CD4-positive, alpha-beta T cell treated with Interleukin-17A for 4 hours (primary cell): Measurements from ENCODE around the gene NEB.

Experiments
- DNase-seq: peaks from one replicate; pipeline ENCODE4 v3.0.0-alpha.2; 2020; ENCODE audit warnings: mixed read lengths

The NEB gene

DNA sequence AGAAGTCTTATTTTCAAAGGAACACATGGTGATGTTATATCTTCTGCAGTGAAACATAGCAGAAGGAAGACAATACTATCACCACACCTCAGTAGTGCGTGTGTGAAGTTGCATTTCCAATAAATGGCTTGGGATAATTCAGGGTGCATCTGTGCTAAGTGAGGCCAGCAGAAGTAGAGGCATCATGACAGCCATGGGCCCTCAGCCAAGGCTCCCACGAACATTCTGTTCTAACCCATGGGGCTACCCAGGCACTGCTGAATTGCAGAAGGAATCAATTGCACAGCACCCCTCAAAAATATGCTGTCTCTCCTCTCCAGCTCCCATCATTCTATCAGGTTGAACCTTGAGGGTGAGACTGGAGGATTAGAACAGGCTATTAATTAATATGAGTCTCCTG lies 185.1 kb downstream of the NEB start:
- DNase-seq, result no peak

DNA sequence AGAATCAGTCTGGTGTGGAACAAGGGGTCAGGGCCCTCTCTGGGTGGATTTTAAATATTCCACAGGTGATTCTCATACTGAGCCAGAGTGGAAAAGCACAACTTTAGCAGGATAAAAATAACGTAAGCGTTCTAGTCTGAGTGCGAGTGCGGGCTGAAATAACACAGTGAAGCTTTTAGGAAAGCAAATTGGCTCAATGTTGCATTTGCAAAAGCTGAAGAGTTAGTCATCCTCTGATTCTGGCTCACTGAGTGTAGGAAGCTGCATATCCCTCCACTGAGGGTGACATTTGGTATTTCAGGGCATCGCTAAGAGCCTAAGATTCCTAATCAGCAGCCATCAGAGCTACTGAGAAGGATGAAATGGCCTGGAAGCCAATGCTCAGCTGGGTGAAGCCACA lies 189.8 kb downstream of the NEB start:
- no peak for DNase-seq

DNA sequence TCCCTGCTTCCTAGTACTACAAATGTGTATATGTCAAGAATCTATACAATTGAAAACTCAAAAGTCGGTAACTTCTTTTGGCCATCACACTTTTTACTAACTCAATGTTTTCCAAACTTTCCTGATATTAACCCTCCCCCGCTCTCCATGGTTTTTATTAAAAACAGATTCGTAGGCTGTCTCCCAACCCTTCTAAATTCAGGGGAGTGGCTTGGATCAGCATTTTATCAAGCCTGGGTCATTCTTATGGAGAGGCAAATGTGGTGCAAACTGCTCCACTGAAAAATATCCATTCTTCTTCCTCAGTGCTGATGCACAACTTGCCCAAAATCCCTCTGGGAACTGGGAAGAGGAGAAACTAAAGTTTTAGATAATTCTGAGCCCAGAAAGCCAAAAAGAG lies 190.4 kb downstream of the NEB start:
- no peak for DNase-seq

DNA sequence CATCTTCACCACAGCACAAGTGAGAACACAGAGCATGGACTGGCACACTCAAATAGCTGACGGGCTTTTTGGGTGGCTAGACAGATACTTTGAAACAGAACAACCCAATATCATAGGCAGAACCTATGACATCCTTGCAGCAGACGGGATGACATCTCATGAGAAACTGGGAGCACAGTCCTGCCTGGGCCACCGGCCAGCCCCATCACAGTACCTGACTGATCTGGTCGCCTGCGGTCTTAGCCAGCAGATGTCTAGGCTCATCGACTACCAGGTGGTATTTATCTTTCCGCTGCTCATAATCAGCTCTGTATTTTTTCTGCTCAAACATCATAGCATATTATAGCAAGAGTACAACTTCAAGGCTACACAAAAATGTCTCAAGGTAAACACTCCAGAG lies 200.3 kb downstream of the NEB start:
- DNase-seq, result no peak

DNA sequence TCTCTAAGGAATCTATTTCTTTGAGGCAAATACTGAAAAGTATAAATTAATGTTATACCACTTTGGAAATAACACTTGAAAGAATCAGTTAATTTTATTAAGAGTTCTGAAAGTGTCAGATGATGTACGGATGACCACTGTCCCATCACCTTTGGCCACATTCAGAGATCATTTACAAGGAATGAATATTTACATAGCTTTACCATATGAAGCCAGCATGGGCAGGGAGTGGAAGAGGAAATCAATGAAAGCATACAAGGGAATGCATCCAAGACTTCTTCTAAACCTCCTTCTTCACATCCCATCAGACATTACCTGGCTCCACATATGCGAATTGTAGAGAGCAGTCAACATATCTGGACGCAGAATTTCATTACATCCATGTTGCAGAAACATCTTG lies 201.1 kb downstream of the NEB start:
- DNase-seq, result no peak

DNA sequence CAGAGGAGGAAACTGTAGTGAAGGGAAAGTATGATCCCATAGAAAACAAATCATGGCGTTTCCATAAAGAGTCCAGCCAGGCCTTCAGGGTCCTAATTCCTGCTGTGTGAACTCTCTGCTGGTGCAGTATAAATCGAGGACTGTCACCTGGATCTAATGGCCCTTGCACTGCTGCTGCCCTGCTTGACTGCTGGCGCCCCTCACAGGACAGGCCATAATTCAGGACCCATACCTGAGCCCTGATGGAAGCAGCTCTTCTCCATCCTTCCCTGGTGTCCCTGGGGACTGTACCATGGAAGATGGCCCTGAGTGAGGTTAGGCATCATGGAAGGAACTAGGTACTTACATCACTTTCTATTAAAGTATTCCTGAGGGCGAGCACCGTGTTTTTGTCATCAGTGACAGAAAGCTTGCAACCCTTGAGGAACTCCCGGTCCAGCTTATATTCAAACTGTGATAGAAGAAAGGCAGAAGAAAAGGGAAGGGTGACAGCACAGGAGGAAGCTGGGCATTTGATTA lies 207.6 kb downstream of the NEB start:
- no peak for DNase-seq

DNA sequence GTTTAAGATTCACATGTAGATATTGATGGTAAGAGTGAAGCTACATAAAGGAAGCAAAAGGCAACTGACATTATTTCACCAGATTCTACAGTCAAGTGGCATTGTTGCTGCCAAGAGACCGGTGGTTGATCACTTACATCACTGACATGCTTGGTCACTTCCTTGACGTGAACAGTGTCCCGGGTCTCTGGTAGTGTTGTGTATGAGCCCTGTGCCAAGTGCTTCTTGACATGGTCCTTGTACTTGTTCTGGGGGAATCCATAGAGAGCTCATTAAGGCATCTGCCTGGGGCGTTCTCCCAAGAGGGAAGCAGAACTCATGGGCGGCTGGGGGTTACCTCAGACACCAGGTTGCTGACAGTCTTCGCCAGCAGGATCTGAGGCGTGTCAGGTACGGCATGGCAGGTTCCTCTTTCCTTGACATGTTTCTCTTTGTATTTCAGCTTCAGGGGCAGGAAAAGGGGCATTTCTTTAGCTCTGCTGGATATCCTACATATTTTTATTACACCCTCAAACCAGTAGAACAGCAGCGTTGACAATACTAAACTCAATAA lies 208.4 kb downstream of the NEB start:
- no peak for DNase-seq

DNA sequence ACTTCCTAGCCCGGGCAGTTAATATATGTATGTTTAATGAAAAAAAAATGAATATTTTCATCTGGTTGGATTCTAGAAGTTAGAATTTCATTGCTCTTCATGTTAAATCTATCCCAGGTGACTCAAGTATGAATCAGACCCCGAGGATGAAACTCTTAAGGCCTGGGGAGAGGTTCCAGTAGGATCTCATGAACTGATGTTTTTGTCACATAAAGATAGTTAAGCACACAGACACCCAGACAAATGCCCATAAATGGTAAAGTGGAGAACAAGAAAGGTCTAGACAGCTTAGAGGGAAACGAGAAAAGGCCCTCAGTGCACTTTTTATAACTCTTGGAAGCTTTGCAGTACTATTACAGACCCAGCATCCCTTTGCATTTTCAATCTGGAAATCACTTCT lies 210.4 kb downstream of the NEB start:
- no peak for DNase-seq

DNA sequence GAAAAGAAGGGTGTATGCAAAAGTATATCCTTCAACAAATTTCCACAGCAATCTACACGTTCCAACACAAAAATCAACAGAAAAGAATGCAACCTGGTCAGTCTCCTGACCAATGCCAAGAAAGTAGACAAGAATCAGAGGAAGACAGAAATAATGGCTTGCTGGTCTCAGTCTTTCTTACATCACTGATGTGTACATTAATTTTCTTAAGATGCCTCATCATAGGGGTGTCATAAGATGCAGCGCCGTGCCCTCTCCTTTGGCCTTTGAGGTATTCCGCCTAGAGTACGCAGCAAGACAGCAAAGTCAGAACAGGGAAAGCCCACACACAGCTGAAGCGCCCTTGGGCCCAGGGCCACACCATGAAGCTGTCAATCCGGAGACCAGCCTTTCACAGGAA lies 211.7 kb downstream of the NEB start:
- DNase-seq, result no peak

DNA sequence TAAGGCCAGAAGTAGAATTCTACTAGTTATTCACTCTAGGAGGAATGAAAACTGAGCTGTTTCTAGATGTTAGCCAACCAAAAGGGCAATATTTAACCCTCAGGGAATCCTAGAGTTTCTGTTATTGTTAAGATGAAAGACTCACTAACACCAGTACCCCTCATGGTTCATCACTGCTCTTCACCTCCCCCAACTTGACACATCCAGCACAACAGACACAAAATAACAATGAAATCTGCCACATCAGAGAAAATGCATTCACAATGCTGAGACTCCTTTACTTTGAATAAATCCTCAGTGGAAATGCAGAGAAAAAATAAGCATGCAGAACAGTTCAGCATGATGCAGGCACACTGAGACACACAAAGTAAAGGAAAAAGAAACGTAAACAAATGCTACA lies 213.3 kb downstream of the NEB start:
- no peak for DNase-seq

DNA sequence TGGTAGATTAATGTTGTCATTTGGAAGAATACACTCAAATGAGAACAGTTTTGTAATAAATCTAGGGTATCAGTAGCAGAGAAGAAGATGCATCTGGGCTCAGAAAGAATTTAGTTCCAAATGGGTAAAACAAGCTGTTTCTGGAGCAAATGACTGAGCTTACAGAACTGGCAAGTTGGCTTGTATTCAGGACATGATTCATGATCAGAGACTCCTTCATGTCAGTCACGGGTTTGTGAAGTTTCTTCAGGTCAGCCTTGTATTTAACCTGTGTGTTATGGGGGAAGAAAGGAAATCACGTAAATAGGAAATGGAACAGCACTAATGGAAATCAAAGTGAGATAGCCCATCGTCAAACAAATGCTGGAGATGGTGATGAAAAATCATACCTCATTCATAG lies 215.5 kb downstream of the NEB start:
- no peak for DNase-seq

DNA sequence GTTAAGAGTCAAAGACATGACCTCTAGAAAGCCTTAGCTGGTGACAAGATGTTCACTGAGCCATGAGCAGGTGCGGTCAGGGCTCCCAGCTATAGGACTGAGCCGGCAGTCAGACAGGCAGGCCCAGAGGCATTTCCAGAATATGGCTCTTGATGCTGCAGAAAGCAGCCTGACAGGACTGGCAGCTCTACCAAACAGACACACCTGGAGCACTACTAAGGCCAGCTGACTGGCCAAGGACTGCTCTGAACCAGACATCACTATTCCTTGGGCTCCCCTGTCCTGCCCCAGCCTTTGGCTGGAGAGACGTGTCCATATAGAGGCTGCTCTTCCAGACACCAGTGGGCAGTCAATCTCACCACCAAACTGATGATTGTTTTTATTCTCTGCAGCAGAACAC lies 225.8 kb downstream of the NEB start:
- DNase-seq, result no peak

DNA sequence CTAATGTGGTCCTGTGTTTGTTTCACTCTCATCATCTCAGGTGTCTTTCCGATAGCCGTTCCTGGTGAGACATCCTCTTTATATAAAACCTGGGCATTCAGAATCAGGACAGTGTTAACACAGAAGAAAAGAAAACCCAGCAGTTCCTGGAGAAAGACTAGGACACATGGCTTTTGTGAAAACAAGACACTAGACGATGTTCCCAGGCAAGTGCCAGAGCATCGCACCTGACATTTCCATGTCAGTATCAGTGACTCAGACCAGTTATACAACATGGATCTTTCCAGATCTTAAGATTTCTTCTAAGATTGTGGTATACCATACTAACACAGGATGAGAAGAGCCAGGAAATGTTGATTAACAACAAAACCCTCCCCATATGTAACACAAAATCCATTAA lies 228.1 kb downstream of the NEB start:
- no peak for DNase-seq

DNA sequence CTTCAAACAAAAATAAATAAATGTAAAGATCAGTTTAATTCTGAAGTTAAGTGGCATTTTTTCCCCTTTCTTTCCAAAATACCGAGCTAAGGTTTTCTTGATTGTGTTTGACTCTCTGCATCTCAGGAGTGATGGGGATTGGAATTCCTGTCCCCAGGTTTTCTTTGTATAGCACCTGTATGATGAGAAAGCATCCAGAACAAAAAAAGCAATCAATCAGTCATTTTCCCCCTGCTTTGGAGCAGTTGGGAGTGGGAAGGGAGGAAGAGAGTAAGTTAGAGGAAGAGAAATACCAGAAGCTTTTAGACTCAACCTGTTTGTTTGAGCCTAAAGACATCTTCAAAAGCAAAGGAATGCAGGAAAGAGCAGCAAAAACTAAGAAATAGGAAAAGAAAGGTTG lies 236.1 kb downstream of the NEB start:
- DNase-seq, result no peak

DNA sequence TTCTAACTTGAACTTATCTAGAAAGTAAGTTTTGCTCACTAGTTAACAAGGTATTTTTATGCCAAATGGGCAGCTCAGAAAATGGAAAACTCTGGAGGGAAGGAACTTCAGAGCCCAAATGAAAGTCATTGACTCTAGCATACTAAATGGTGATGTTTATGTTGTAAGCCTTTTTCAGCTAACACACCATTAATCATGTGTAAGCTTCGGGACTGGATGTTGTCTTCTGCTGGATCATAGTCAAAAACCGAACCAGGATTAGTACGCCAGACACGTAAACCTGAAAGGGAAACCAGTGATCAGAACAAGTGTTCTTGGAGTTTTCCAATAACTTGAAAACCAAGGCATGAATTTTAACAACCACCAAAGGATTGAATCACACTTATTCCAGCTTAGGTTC lies 242.8 kb downstream of the NEB start:
- DNase-seq, result no peak

DNA sequence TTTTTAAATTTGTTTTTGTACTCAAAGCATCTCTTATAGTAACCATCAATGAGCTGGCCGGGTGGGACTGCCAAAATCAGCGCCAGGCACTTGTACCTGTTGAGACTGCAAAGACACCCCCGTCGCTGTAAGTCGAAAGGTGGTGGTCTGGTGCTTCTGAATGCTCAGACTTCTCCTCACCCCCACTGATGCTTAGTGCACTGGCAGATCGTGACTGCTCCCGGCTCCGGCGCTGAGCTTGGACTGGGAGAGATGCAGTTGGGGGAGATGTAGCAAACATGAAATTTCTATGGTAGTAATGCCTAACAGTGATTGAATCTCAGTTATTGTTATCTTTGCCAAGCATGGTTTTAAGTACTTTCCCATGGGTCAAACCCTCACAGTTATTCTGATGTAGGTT lies 244.0 kb downstream of the NEB start:
- DNase-seq, result no peak

DNA sequence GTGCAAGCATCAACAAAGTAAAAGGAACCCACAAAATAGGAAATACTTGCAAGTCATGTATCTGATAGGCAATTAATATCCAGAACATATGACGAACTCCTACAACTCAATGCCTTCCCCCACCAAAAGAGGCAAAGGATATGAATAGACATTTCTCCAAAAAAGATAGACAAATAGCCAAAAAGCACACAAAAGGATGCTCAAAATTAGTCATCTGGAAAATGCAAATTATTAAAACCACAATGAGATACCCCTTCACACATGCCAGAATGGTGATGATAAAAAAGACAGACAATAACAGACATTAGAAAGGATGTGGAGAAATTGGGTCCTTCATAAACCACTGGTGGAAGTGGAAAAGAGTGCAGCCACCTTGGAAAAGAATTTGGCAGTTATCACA lies 248.2 kb downstream of the NEB start:
- no peak for DNase-seq

DNA sequence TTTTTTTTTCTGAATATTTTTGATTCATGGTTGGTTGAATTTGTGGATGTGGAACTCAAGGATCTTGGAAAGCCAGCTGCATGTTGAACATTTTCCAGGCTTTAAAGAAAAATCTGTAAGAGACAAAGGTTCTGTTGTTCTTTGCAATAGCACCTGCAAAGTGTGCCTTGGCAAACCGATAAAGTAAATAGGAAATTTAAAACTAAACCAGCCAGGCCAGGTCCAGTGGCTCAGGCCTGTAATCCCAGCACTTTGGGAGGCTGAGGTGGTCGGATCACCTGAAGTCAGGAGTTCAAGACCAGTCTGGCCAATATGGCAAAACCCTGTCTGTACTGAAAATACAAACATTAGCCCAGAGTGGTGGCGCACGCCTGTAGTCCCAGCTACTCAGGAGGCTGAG lies 250.2 kb downstream of the NEB start:
- no peak for DNase-seq

DNA sequence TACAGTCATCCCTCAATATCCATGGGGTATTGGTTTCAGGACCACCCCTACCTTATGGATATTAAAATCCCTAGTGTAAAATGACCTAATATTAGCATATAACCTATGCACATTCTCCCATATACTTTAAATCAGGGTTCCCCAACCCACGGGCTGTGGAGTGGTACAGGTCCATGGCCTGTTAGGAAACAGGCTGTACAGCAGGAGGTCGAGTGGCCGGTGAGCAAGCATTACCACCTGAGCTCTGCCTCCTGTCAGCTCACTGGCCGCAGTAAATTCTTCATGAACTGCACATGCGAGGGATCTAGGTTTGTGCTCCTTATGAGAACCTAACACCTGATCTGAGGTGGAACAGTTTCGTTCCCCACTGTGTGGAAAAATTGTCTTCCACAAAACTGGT lies 250.7 kb downstream of the NEB start:
- no peak for DNase-seq

DNA sequence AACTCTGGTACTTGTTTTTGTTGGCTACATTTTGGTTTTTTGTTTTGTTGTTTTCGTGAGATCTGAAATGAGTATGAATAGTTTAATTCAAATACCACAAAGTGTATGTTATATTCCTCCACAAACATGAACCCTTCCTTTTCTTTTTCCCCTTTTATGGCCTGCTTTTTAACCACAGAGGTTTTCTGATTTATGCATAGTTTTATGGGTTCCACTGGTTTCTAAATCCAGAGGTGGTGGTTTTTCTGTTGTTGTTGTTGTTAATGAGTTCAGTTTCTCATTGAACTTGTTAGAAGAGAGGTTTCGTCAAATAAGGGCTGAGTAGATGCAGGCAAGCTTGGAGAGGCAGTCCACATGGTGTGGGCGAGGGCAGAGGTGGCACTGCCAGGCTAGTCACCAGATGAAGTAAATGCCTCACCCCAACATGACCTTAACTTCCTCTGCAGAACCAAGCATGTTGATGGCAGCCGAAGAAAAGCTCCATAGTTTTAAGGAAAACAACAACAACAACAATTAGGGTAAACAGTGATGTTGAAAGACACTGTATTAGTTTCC lies 252.0 kb downstream of the NEB start:
- no peak for DNase-seq

DNA sequence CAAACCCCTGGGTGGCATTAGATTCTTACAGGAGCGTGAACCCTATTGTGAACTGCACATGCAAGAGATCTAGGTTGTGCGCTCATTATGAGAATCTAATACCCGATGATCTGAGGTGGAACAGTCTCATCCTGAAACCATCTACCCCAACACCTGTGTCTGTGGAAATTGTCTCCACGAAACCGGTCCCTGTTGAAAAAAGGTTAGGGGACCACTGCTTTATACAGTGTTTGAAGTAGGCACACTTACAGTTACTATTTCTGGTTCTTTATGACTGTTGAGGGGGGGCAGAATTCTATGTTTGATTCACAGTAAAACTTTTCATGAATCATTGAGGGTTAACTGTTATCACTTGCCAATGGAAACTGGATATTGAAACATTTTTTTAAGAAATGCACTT lies 252.5 kb downstream of the NEB start:
- no peak for DNase-seq

DNA sequence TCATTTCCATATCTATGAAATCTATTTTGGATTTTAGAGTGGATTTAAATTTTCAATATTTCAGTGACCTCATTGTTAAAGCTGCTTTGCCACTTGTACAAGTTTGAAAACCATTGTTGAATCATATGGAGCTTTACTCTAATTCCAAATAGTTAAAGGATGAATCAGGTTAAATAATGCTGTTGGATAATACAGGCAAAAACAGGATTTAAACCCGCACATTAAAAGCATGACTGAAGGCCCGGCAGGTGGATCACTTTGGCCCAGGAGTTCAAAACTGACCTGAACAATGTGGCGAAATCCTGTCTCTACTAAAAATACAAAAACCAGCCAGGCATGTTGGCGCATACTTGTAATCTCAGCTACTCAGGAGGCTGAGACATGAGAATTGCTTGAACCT lies 256.3 kb downstream of the NEB start:
- no peak for DNase-seq

DNA sequence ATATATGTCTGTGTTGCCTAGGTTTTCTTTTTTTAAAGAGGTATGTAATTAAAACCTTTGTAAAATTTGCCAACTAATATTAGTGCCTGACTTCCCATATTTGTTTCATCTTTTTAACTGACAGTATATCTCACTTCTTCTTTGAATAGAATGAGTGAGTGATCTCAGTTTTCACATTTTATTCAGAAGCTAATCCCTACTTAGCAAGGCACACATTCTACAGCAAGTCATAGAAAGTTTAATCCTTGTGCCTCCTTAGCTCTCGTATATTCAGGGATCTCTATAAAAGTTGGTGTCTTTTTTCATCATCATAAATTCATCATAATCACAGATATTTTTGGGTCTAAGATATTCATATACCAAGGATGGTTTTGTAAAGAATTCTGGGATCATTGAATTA lies 258.0 kb downstream of the NEB start:
- no peak for DNase-seq

DNA sequence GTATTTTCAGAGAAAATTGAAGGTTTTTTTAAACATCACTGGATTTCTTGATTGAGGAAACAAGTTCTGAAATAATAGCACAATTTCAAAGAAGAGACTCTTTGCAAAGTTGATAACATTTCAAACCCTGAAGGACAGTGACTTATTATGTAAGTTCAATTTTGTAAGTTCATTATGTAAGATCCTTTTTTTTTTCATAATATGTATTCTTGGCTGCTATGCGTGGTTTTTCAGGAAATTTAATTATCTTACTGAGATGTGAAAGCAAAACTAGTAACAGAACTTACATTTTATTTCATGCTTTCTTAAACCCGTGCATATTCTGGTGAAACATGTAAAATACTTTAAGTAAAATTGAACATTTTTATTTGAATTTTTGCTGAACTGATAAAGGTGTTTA lies 259.2 kb downstream of the NEB start:
- no peak for DNase-seq

DNA sequence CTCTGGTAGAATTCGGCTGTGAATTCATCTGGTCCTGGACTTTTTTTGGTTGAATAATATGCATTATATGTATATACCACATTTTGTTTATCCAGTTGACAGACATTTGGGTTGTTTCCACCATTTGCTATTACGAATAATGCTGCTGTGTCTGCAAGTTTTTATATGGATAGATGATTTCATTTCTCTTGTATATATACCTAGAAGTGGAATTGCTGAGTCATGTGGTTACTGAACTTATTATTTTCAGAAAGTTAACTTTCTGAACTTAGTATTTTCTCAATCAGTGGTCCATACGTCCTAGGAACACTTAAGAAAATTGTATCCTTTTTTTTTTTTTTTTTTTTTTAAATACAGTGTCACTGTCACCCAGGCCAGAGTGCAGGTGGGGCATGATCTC lies 261.3 kb downstream of the NEB start:
- no peak for DNase-seq

DNA sequence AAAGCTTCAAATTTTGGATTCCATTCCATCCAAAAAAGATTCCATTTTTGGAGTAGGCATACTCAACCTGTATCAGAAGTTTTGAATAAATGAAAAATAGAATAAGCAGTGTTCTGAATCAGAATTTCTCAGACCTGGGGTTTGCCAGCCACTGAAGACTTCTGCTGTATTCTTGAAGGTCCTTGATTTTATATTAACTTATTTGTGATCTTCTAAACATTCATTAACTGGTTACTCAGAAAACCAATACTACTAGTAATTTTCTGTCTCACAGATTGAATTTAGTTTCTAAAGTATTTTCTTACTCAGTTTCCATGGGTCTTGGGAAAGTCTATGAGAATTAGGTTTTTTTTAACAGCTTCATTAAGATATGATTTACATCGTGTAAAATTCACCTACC lies 263.7 kb downstream of the NEB start:
- no peak for DNase-seq
